HG03060 (cell line): ENCODE measurements around the gene REN.

Source experiments
- ATAC-seq: cut with Tn5 transposase; IDR thresholded peaks from one replicate; pipeline ENCODE4 v1.9.1; 2021; ENCODE audit warnings: low read depth, moderate number of reproducible peaks; ENCODE audit not compliant: unreplicated experiment

The REN gene

GRCh38 chr1:204139088-204139487 is 27.0 kb downstream of the REN start:
- no peak for ATAC-seq

GRCh38 chr1:204136814-204137213 is 29.3 kb downstream of the REN start:
- ATAC-seq, result no peak

- no peak for ATAC-seq
Observed at GRCh38 chr1:204134103-204134502, 32.0 kb downstream of the REN start.

- ATAC-seq, result no peak
Observed at GRCh38 chr1:204132718-204133117, 33.4 kb downstream of the REN start.

GRCh38 chr1:204131978-204132377 is 34.2 kb downstream of the REN start:
- ATAC-seq, result no peak

- no peak for ATAC-seq
Observed at GRCh38 chr1:204130981-204131892, 34.9 kb downstream of the REN start.

GRCh38 chr1:204130178-204130577 is 36.0 kb downstream of the REN start:
- ATAC-seq, result no peak

GRCh38 chr1:204128964-204129896 is 36.9 kb downstream of the REN start:
- no peak for ATAC-seq

GRCh38 chr1:204128464-204128963 is 37.6 kb downstream of the REN start:
- no peak for ATAC-seq

GRCh38 chr1:204127597-204128242 is 38.4 kb downstream of the REN start:
- no peak for ATAC-seq

GRCh38 chr1:204126956-204127355 is 39.2 kb downstream of the REN start:
- ATAC-seq, result no peak

GRCh38 chr1:204126386-204126785 is 39.8 kb downstream of the REN start:
- ATAC-seq, result no peak

GRCh38 chr1:204125759-204126351 is 40.3 kb downstream of the REN start:
- ATAC-seq, result no peak

GRCh38 chr1:204124639-204125038 is 41.5 kb downstream of the REN start:
- ATAC-seq, result no peak

- ATAC-seq, result no peak
Observed at GRCh38 chr1:204123376-204123775, 42.8 kb downstream of the REN start.

- no peak for ATAC-seq
Observed at GRCh38 chr1:204121840-204122555, 44.1 kb downstream of the REN start.

GRCh38 chr1:204116539-204116938 is 49.6 kb downstream of the REN start:
- no peak for ATAC-seq

- ATAC-seq, result no peak
Observed at GRCh38 chr1:204115116-204115515, 51.0 kb downstream of the REN start.

- ATAC-seq, result no peak
Observed at GRCh38 chr1:204114606-204115005, 51.5 kb downstream of the REN start.

- no peak for ATAC-seq
Observed at GRCh38 chr1:204113896-204114295, 52.2 kb downstream of the REN start.
